Right renal cortex interstitium (tissue), 3 donors: ENCODE results near the gene FADS1. TPM values are rescaled to one million over a fixed set of nuclear protein-coding genes. Genes with fewer than 3 reads are reported as not detected.

Experiments
- polyA plus RNA-seq, 3 donors: library from polyadenylated mRNA; unstranded; fragments of 120-200 nt; gene quantifications; one replicate each; pipeline ENCODE4 v1.2.1, GENCODE V29; 2013; ENCODE audit not compliant: insufficient read length in 3 of 3

FADS1 gene
- polyA plus RNA-seq, 3 donors: 37.9 to 45.4 (median 40.4) TPM

Other genes with a start within 250 kb of the FADS1 start
- 1 to 10 TPM; 3.6 to 5.6 (median 5.1) TPM for gene SYT7, start 235.9 kb downstream of the FADS1 start, polyA plus RNA-seq
- gene DAGLA, start 136.6 kb downstream of the FADS1 start, polyA plus RNA-seq: 1 to 10 TPM; 2.6 to 3.3 (median 3.0) TPM
- gene MYRF, start 64.4 kb downstream of the FADS1 start, polyA plus RNA-seq: 10 to 100 TPM; 16.9 to 19.2 (median 18.0) TPM
- gene TMEM258, start 24.4 kb downstream of the FADS1 start, polyA plus RNA-seq: 100 to 1,000 TPM; 157 to 206 (median 192) TPM
- 10 to 100 TPM; 40.7 to 46.9 (median 41.3) TPM for gene FEN1, start 24.1 kb downstream of the FADS1 start, polyA plus RNA-seq
- 100 to 1,000 TPM in 1 of 3 donors, 10 to 100 TPM in 2; 81.6 to 105 (median 98.8) TPM for gene FADS2, start 11.3 kb upstream of the FADS1 start, polyA plus RNA-seq
- 10 to 100 TPM; 12.0 to 17.9 (median 15.4) TPM for gene FADS3, start 74.5 kb upstream of the FADS1 start, polyA plus RNA-seq
- 10 to 100 TPM; 15.5 to 19.8 (median 18.5) TPM for gene RAB3IL1, start 100.6 kb upstream of the FADS1 start, polyA plus RNA-seq
- gene BEST1, start 133.3 kb upstream of the FADS1 start, polyA plus RNA-seq: 1 to 10 TPM; 2.7 to 4.3 (median 3.5) TPM
- 1,000 to 10,000 TPM; 2,134 to 2,368 (median 2,143) TPM for gene FTH1, start 150.6 kb upstream of the FADS1 start, polyA plus RNA-seq